GM19468 (cell line): ENCODE results near the gene RP2.
A peak's percentile ranks its signal among the peaks of the same experiment; 100 is the strongest.

ENCODE experiments used
- ATAC-seq: cut with Tn5 transposase; IDR thresholded peaks from one replicate; pipeline ENCODE4 v1.9.1; 2021; ENCODE audit warnings: mild to moderate bottlenecking, moderate library complexity, moderate number of reproducible peaks; ENCODE audit not compliant: unreplicated experiment; ENCODE audit errors: extremely low read depth

The RP2 gene

GRCh38 chrX:46836701-46837557, at the start of gene RP2:
Gene RP2, plus strand, starts transcription at chrX:46837043. Its CDS starts 58 bp downstream, at chrX:46837101.
- peak; percentile 82 for ATAC-seq

GRCh38 chrX:46788902-46789301, 47.9 kb upstream of the RP2 start:
- no peak for ATAC-seq

DNA sequence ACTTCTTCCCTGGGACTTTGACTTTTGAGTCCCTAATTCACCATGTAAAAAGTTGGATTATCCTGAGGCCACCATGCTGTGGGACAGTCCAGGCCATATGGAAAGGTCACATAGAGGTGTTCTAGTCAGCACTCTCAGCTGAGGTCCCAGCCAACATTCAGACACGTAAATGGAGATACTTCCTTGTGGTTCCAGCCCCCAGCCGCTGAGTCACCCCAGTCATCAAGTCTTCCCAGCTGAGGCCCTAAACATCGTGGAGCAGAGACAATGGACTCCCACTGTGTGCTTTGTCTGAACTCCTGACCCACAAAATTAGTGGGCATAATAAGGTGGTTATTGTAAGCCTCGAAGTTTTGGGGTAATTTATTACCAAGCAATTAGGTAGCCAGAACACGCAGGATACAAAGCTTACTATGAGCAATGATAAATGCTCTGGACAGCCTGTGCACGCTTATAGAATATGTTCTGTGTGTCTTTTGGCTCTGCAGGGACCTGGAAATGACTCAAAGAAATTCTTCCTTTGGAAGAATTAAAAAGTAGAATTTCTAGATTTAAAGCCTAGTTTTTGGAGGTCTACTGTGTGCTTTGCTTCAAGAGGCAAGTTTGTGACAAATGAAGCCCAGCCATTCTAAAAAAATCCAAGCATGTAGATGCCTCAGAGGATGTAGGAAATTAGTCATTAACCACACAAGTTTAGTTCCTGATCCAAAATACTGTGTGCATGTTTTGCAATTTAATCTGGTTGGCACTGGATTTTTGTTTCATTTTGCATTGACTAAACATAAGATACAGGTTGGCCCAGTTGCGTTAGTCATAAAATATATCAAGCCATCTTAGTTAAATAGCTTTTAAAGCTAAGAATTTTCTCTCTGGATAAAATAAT, 44.7 kb upstream of the RP2 start:
- no peak for ATAC-seq

DNA sequence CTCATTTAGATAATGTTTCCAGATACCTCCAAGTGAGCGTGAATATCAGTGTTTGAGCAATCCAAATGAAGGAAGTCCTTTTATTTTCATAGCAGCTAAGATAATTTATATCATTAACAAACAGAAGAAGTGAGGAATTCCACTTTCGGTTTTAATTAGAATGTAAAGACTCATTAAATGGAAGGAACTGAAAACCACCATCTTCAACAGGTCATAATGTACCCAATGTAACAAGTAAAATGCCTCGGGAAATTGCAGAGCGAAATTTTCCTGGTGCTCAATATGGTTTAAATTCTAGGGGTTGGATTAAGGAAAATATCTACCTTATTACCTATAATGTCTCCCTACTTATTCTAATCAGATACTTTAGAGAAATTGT, 44.0 kb upstream of the RP2 start:
- no peak for ATAC-seq

- ATAC-seq: no peak
Observed at GRCh38 chrX:46793386-46794143, 43.3 kb upstream of the RP2 start.

DNA sequence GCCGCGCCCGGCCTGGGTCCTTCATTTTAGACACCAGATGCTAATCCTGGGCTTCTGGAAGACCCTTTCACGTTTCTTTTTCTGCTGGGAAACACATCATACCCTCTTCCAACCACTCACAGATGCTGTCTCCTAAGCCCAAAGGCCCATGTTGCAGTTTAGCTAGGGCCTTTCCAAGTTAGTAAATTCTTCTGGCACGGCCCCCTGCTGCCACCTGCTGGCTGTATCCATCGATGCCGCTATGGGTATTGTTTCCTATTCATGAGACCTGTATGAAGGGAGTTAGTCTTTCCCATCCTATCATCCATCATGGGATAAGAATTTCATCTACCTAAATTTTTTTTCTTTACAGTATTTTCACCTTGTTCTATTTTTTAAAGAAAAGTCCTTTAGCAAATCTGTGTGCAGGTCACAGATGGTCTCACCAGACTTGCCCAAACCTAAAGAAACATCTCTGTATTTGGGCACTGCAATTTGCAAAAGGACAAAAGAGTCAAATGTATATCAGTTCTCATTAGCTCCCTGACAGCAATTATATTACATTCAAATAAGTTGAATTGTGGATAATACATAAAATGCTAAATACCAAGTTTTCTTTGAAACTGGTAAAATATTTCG, 40.2 kb upstream of the RP2 start:
- ATAC-seq: no peak

GRCh38 chrX:46803140-46803539, 33.7 kb upstream of the RP2 start:
- ATAC-seq: no peak

- no peak for ATAC-seq
Observed at GRCh38 chrX:46805270-46805669, 31.6 kb upstream of the RP2 start.

DNA sequence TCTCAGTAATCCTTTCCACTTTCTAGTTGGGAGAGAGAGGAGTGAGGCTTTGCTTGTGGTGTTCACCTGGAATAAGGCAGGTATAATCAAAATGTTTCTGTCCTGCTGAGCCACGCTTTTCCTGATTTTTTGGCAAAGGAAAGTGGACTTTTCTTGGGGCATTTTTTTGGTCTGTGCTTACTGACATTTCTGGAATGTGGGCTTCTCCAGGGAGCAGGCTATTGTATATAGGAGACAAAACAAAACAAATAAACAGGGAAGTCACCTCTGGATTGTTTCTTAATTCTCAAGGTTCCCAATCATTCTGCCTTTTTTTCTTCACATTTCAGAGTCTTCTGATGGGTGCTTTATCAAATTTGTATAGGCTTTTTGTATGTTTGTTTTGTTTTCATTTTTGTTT, 25.7 kb upstream of the RP2 start:
- ATAC-seq: no peak

DNA sequence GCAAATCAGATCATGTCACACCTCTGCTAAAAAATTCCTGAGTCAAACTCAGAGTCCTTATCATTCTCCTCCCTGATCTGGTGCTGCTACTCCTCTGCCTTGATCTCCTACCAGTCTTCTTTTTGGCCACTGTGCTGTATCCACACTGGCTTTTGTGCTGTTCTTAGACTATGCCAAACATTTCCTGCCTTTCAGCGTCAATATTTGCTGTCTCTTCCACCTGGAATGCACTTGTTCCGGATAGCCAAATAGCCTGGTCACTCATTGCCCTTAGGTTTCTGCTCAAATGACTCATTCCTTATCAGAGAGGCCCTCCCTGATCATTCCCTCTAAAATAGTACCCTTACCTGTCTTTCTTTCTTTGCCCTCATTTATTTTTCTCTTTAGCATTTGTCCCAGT, 24.4 kb upstream of the RP2 start:
- ATAC-seq: no peak

DNA sequence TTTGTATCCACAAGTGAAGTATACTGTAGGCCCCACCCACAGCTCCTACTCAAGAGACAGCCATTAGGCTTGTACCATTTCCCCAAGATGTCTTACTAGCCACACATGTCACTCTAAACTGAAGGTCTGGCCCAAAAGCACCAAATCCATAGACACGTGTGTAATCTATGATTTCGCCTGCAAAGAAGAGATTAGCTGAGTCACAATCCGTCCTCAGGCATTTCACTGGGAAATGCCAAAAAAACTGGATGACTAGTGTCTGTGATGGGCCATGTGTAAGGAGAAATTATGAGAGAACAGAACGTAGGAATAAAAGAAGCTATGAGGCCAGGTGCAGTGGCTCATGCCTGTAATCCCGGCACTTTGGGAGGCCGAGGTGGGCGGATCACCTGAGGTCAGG, 21.9 kb upstream of the RP2 start:
- no peak for ATAC-seq

GRCh38 chrX:46819136-46819535, 17.7 kb upstream of the RP2 start:
- no peak for ATAC-seq

GRCh38 chrX:46820391-46821100, 16.3 kb upstream of the RP2 start:
- ATAC-seq: no peak

DNA sequence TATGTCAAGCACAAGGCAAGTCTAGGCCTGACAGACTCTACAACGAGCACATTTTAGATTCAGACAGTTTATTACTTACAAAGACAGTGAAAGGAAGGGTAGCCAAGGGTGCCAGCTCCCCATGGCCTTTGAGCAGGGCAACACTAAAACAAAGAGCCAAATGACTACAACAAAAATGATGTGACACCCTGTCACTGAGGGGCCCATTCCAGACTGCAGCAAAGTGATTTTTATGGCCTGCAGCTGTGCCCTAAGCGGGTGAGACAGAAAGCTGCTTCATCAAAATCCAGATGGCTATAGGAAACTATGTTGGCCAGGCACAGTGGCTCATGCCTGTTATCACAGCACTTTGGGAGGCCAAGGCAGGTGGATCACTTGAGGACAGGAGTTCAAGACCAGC, 13.4 kb upstream of the RP2 start:
- ATAC-seq: no peak

DNA sequence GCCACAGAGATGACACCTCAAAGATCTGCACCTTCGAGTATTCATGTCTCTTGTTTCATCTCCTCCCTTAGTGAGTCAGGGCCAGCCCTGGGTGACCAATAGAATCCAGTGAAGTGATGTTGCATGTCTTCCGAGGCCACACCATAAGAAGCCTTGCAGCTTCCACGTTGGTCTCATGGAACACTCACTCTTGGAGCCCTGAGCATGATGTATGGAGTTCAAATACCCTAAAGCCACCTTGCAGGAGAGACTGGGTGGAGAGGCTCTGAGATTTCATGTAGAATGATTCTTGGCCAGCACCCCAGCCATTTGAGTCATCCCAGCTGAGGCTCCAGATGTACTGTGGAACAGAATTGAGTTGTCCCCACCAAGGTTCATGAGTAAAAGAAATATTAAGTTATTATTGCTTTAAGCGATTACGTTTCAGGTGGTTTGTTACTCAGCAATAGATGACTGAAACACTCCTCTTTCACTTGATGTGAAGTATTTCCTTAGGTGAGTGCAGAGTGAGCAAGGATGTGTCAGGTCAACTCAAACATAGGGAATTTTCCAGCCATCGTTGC, 5.0 kb upstream of the RP2 start:
- ATAC-seq: no peak

GRCh38 chrX:46837558-46838485, 979 bp downstream of the RP2 start:
- no peak for ATAC-seq

DNA sequence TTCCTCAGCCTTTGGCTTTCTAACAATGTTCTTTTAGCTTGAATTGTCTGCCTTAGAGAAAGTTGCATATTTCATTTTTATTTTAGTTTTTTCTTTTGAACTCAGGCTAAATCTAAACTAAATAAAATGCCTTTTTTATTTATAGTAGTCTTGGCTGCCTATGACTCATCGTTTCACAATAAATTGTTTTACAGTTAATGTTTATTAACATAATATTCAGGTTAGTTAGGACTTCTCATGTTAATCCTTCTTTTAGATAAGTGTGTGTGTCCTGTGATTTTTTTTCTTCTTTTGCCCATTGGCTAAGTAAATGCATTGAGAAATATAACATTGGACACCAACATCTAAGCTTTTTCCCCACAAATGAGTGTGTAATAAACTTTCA, 1.6 kb downstream of the RP2 start:
- no peak for ATAC-seq

GRCh38 chrX:46838974-46839480, 2.2 kb downstream of the RP2 start:
- ATAC-seq: no peak
